BE2C (cell line): ENCODE results near the gene DOCK2.
"Not testable (repeated sequence)": the region's sequence is repeated elsewhere in the genome, so short reads cannot be mapped to it uniquely, and the experiment has no call there.

Source experiments
- DNase-seq: peaks from one replicate; pipeline ENCODE4 v3.0.0-alpha.2; 2020
- H3K27me3 ChIP-seq: fragments of 250-450 bp; sonication (Bioruptor Pico); 2 replicates; pipeline ENCODE4 v1.5.1; 2020; ENCODE audit warnings: mild to moderate bottlenecking
- H3K36me3 ChIP-seq: fragments of 250-450 bp; sonication (Bioruptor Pico); 2 replicates; pipeline ENCODE4 v1.5.1; 2020; ENCODE audit warnings: mild to moderate bottlenecking
- H3K4me1 ChIP-seq: fragments of 250-450 bp; sonication (Bioruptor Pico); 2 replicates; pipeline ENCODE4 v1.5.1; 2020
- H3K4me3 ChIP-seq: 2 replicates; pipeline ENCODE4 v1.5.1; 2011; ENCODE audit warnings: low read depth, low read length
- H3K9me3 ChIP-seq: fragments of 250-450 bp; sonication (Bioruptor Pico); 2 replicates; pipeline ENCODE4 v1.5.1; 2020
- CTCF ChIP-seq: IDR thresholded peaks from 2 replicates; pipeline ENCODE4 v1.5.1; 2012; ENCODE audit warnings: mild to moderate bottlenecking, low read depth, low read length

DOCK2 gene

GRCh38 chr5:169744336-169744735 is 107.3 kb downstream of the DOCK2 start:
- Histone ChIP-seq H3K9me3 (no peaks in the 10 kb centered on the region), H3K4me1 (no peaks in the 10 kb centered on the region), H3K27me3 (peaks cover 19% of the 10 kb centered on the region), H3K4me3 (no peak overlapping the region), H3K36me3 (no peaks in the 10 kb centered on the region)
- DNase-seq, result no peak
- no peak for TF ChIP-seq CTCF

GRCh38 chr5:169745441-169746146 is 108.5 kb downstream of the DOCK2 start:
- H3K36me3 ChIP-seq, result no peaks in the 10 kb centered on the region

GRCh38 chr5:169746147-169746694 is 109.1 kb downstream of the DOCK2 start:
- TF ChIP-seq CTCF, result no peak
- H3K4me3 ChIP-seq, result no peak overlapping the region
- no peak for DNase-seq
- H3K27me3 ChIP-seq, result peaks cover 26% of the 10 kb centered on the region
- H3K36me3 ChIP-seq, result no peaks in the 10 kb centered on the region
- H3K4me1 ChIP-seq, result no peaks in the 10 kb centered on the region
- H3K9me3 ChIP-seq, result no peaks in the 10 kb centered on the region

More at GRCh38 chr5:169745441-169746146, 108.5 kb downstream of the DOCK2 start:
- no peak overlapping the region for H3K4me3 ChIP-seq
- H3K4me1 ChIP-seq, result no peaks in the 10 kb centered on the region
- no peak for DNase-seq
- TF ChIP-seq CTCF, result no peak
- H3K27me3 ChIP-seq, result peaks cover 26% of the 10 kb centered on the region
- H3K9me3 ChIP-seq, result no peaks in the 10 kb centered on the region

GRCh38 chr5:169748174-169748573 is 111.1 kb downstream of the DOCK2 start:
- TF ChIP-seq CTCF, result no peak
- Histone ChIP-seq H3K4me3 (no peak overlapping the region), H3K4me1 (no peaks in the 10 kb centered on the region), H3K27me3 (peaks cover 26% of the 10 kb centered on the region), H3K36me3 (no peaks in the 10 kb centered on the region), H3K9me3 (no peaks in the 10 kb centered on the region)
- no peak for DNase-seq

GRCh38 chr5:169749295-169749694 is 112.2 kb downstream of the DOCK2 start:
- Histone ChIP-seq H3K36me3 (no peaks in the 10 kb centered on the region), H3K27me3 (peaks cover 26% of the 10 kb centered on the region), H3K4me3 (no peak overlapping the region), H3K4me1 (no peaks in the 10 kb centered on the region), H3K9me3 (no peaks in the 10 kb centered on the region; the same call in 1 of the 2 replicates)
- no peak for DNase-seq
- no peak for TF ChIP-seq CTCF

- DNase-seq, result no peak
- no peaks in the 10 kb centered on the region; the same call in 1 of the 2 replicates for H3K9me3 ChIP-seq
- TF ChIP-seq CTCF, result no peak
- H3K36me3 ChIP-seq, result no peaks in the 10 kb centered on the region
- peaks cover 23% of the 10 kb centered on the region for H3K27me3 ChIP-seq
- H3K4me1 ChIP-seq, result no peaks in the 10 kb centered on the region
- no peak overlapping the region for H3K4me3 ChIP-seq
Measured at GRCh38 chr5:169751490-169751889, 114.4 kb downstream of the DOCK2 start.

- H3K27me3 ChIP-seq, result peaks cover 18% of the 10 kb centered on the region
- H3K36me3 ChIP-seq, DNase-seq, H3K9me3 ChIP-seq, H3K4me3 ChIP-seq, H3K4me1 ChIP-seq: not testable (repeated sequence)
Measured at GRCh38 chr5:169752566-169752965, 115.5 kb downstream of the DOCK2 start.
